Stimulated activated CD4-positive, alpha-beta T cell treated with anti-CD3 and anti-CD28 coated beads, Interleukin-4, amount 100 ng/mL, for 1 hour (primary cell): Measurements from ENCODE around the gene PNPLA2.

Source experiments
- DNase-seq: peaks from one replicate; pipeline ENCODE4 v3.0.0-alpha.2; 2020

Gene PNPLA2

DNA sequence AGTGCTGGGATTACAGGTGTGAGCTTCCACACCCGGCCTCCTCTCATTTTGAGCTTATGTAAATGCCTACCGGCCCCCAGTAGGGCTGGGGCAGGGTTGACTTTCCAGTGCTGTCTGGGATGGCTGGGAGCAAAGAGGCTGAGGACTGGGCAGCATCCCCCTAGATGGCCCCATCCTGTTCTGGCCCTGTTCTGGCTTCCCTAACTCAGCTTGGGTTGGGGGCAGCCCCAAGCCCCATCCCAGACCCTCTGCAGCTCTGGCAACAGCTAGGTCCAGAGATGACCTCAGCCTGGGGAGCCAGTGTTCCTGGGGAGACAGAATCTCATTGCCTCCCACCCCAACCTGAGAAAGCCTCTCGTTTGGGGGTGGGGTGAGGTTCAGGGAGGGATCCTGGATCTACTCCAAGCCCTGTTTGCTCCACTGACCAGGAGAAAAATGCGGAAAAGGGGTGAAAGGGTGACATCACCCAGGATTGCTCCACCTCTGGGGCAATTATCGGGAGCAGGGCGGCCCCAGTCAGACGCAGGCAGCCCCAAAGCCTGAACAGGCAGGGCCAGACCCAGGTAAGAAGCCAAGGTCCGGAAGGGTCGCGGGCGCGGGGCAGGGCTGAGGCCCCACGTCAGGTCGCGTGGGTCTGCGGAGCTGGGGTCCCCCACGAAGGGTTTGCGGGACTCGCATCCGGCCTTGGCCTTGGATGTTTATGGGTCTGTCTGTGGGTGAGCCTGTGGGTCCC lies at the start of gene PNPLA2:
Gene PNPLA2, plus strand, starts transcription at position 519 of the 733 bp plus-strand sequence. CDS start 805 bp downstream, outside the sequence.
- no peak for DNase-seq

- DNase-seq, result no peak
Observed at GRCh38 chr11:769887-770641, 48.6 kb upstream of the PNPLA2 start.

DNA sequence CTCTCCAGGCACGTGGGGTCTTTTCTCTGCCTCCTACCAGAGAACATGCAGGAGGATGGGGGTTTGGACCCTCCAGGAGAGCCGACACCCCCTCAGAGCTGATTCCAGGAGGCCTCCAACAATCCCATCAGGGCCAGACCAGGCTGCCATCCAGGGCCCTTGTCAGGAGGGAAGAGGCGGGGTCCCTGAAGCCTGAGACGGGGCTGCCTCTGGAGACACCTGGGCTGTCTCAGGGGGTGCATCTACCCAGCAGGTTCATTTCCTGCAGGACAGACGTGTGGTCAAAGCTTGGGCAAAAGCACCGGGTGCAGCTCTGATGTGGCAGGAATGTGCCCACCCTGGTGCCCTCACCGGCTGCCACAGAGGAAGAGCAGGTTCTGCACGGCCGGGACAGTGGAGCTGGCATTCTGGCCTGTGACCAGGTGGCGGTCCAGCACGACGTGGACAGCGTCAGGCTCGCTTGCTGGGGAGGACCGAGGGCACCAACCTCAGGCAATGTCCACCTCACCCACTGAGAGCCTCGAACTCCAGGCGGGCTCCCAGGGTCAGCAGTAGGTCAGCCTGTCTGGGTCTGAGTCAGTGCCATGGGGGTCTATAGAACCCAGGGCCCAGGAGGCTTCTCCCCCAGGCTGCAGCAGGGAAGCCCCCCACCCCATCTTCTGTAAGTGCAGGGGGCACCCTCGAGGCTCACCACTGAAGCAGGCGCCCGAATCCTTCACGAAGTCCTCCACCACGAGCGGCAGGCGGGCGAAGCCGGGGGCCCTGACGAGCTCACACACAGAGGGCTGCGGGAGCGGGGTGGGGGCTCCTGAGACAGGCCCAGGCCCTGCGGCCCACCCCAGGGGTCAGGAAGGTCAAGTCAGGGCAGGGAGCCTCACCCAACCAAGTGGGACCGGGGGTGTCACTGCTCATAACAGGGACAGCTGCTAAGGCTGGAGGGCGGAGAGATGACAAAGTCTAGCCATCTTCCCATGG lies 47.8 kb upstream of the PNPLA2 start:
- no peak for DNase-seq

DNA sequence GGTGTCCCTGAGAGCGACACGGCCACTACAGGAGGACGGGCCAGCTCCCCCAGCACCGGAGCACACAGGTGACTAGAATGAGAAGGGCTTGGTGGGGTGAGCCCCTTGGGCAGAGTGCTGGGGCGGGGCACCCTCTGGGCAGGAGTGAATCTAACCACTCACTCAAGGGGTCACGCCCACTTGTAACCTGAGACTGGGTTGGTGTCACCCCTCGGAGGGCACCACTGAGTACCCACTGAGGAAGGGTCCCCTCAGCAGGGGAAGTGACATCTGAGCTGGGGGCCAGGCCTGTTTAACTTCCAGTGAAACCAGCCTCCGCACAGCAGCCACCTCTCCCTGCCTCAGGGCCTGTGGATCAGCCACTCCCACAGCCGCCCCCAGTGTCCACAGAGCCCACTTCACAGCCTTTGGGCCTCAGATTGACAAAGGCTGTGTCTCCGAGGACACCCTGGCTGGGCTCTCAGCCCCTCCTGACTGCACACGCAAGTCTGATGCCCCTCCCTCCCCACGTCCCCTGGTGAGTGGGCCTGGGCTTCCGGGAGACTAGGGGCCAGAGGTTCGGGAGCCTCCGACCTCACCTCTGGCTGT lies 47.0 kb upstream of the PNPLA2 start:
- no peak for DNase-seq

DNA sequence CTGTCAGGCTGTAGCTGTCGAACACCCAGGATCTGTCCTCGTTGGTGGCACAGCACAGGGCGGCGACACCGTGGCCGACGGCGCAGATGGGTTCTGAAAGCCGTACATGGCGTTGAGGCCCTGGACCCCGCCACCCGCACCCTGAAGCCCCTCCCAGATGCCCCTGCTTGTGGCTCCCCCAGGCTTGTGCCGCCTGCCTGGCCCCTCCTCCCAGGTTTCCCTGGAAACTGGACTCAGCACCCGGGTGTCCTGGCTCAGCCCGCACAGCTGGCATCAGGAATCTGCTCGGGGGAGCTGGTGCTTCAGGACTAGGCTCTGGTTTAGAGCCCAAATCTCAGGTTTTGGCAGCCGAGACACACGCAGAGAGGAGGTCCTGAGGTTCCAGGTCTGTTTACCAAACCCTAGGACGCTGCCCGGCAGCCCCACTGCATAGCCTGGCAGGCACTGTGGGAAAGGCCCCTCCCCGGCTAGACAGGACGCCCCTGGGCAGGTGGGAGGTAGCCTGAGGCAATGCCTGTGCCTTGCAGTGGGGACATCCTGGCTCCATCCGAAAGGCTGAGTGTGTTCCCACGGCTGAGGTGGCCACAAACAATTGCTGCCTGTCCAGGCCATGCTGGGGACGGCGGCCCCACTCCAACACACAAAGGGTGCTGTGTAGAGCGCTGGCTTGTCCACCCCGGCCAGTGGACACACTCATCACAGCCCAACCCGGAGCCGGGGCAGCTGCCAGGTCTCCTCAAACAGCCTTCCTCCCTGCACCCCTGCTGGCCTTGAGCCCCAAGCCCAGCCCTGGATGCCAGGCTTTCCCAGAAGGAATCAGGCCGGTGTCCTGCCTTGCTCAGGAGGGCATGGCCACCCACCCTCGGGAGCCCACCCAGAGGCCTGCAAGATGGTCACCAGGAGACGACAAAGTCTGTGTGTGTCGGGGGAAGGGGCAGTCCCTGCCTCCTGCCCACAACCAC lies 46.0 kb upstream of the PNPLA2 start:
- no peak for DNase-seq

DNA sequence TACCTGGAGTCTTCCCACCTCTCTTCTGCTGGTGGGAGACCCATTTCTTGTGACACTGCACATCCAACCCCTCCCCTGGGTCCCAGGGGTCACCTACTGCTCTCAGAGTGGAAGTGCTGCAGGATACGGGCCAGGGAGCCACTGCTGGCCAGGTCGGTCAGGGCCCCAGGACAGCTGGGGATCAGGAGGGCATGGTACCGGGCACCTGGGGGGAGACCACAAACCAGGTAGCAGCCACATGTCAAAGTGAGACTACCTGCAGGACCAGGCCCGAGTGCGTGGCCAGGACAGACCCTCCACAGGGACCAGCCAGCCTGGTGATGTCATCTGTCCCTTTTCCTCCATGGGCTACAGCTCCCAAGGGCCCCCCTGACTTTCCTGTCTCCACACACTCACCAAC lies 45.3 kb upstream of the PNPLA2 start:
- no peak for DNase-seq

DNA sequence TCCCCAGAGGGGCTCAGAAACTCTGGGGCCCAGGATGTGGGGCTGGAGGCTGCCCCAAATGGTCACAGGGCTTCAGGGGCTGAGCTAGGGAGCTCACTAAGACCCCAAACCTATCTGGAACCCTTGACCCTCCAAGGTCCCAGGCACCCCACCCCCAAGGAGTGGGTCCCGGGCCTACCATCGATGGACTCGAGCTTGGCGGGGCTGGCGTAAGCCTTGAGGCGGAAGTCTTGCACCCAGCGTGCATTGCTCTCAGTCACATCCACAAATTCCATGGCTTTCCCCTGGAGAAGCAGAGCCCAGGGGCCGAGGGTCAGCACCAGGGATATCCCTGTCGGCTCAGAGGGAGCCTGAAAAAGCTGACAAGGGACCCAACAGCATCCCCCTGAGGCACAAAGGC lies 44.9 kb upstream of the PNPLA2 start:
- DNase-seq, result no peak

DNA sequence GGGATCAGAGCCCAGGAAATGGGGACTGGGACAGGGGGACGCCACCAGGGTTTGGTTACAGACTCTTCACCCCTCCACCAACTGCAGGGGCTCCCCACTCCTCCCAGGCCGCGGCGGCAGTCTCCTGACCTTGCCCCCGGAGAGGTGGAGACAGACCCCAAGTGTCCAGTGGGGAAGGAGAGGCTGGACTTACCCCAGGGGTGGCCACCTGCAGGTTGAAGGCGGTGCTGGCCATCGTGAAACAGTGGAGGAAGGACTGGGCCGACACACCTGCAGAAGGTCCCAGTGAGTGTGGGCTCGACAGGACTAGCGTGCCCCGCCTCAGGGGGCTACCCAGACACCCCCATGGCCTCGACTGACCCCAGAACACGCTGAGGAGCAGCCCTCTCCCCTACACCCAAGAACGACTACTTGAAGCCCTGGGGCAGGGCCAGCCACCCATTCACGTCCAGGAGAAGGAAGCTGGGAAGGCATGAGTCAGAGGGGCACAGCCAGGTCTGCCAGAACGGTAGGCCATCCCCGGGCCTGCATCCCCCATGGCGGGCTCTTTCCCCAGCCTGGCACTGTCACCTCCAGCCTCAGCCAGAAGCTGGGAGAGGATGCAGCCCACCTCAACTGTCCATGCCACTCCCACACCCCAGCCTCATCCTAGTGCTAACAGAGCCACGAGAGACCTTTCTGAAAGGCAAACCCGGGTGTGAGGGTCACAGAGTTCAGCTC lies 43.7 kb upstream of the PNPLA2 start:
- DNase-seq, result no peak

DNA sequence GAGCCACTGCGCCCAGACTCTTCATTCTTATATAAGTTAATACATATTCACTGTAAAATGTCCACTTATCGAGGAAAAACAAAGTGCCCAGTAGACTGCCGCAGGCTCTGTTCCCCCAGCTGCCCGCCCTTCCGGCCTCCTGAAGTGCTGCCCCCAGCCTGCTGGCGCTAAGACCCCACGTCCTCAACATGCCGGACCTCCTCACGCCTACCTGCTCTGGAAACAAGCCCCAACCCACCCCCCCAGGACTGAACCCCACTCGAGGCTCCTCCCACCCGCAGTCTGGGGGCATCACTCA lies 42.5 kb upstream of the PNPLA2 start:
- DNase-seq, result no peak

DNA sequence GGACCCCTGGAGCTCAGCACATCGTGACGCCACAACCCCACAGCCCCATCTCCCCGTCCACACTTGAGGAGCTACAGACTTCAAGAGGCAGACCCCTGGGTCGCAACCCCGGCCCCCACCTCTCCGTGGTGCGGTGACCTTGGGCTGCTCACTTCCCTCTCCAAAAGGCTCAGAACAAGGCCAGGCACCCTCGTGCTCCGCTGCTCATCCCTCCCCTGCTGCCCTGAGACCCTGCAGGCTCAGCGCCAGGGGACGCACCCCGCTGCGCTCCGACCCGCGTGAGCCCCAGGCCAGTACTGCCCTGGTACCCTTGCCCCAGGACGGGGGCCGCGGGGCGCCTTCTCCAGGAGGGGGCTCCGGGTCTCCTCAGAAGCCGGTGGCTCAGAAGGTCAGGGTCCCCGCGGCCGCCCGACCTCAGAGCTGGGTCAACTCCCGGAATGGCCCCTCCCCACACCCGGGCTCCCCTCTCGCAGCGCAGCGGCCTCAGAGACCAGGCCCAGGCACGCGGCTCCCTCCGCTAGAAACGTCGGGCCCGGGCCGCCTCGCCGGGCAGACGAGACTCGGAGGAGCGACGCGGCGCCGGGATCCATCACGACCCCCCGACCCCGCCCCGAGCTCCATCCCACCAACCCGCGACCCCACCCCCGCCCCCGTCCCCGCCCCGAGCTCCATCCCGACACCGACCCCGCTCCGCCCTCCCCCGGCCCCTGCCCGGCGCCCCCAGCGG lies 42.0 kb upstream of the PNPLA2 start:
- no peak for DNase-seq

- peak; percentile 97 for DNase-seq
Observed at GRCh38 chr11:777288-778255, 41.1 kb upstream of the PNPLA2 start, which contains the start of gene GATD1. Gene GATD1 (minus strand): TSS chr11:777487. CDS start chr11:777462, 25 bp downstream.

DNA sequence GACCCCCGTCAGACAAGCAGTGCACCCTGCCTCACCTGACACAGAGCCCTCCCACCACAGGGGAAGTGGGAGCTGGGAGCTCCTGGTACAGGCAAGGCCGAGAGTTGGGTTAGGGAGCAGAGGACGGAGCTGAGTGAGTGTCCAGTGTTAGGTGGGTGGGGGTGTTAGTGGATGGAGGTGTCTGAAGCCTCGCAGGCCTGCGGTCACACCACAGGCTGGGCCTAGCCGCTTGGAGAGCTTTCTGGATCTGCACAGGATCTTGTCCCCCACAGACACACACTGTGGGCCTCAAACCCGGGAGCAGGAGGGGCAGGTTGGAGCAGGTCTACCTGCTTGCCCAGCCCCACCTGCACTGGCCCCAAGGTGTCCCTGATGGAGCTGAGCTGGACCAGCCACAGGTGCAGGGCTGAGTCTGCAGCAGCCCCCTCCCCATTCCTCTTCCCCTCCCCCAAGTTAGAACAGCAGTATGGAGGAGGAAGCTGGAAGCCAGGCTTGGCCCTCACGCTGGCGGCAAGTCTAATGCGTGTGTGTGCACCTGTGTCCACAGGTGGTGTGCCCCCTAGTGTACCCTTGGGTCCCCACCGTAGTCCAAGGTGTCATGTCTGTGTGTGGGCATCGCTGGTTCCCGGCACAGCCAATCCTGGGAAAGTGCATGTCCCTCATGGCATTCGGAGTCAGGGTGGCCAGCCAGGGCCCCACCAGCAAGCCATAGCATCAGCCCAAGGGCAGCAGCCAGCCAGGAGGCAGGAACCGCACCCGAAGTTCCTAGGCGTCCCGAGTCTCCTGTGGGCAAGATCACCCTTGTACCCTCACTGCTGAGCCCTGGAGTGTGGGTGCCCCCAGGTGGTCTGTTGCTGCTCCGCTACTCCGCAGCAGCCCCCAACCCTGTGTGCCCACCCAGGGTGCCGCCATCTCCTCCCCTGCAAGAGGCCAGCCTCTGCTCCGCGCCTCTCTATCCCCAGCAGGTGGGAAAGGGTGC lies 39.4 kb upstream of the PNPLA2 start:
- no peak for DNase-seq

GRCh38 chr11:779955-780532 lies 38.7 kb upstream of the PNPLA2 start:
- DNase-seq, result no peak

DNA sequence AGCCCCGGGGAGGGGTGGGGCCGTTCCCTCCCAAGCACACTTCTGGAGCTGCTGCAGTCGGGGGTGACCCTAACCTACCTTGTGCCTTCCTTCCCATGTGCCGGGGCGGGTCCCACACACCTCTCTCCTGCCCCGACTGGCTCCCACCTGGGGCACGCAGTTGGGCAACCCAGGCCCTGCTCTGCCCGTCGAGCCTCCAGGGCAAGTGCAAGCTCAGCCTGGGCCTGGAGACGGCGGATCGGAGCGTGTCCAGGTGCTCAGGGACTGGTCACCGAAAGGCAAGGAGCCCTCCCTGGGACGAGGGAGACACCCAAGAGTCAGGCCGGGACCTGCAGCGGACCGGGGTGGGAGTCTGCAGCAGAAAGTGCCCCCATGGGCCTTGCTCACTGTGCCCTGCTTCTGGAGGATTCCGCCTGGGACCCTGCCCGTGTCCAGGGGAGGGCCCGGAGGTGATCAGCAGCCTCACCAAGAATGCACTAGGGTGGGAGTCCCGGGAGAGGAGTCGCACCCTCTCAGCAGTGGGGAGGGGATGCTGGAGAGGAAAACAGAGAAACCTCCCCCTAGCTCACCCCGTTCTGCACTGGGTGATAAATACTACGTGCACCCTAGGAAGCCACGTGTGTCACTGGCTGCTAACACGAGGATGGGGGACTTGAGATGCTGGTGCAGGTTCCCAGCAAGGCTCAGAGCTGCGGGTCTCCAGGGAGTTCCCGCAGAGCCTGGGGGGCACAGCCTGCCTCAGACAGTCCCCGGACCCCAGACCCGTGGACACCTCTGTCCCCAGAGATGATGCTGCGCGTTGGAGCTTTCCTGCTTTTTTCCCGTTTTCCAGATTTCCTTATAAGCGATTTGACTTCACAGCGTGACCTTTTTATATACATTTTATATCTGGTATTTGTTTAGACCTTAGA lies 36.2 kb upstream of the PNPLA2 start:
- DNase-seq, result no peak

DNA sequence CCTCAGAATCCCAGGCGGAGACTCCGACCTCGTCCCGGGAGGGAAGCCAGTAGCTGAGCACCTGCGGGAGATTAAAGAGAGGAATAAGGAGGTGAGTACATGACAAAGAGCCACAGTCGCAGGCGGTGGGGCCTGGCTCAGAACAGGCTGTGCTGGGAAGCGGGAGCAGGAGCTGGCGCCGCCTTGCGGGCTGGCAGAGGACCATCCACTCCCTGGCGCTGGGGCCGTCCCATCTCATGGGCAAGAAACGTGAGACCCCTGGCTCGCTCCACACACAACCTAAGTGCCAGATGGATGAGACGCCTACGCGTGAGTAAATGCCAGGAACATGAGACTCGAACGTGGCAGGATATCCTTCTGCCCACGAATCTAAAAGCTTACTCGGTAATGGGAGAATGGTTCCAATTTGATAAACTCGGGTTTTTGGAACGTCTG lies 35.1 kb upstream of the PNPLA2 start:
- no peak for DNase-seq
